ENCODE data around the gene BHLHE23.
"Not testable (repeated sequence)": the region's sequence is repeated elsewhere in the genome, so short reads cannot be mapped to it uniquely, and the experiment has no call there.

Gene BHLHE23

GRCh38 chr20:63041776-63042175, 35.0 kb upstream of the BHLHE23 start:
- no peak for TF ChIP-seq CTCF (IDR thresholded peaks at IDR 0.05; ENCODE audit: low read depth, low read length, missing control alignments)
- no peak overlapping the region for H3K27ac ChIP-seq
- H3K36me3 ChIP-seq (replicated peaks) = no peaks in the 10 kb centered on the region
- no peak for DNase-seq
- peaks cover 14% of the 10 kb centered on the region for H3K27me3 ChIP-seq (replicated peaks)
- H3K4me3 ChIP-seq (ENCODE audit: low read depth, low read length) = no peak overlapping the region
- in situ Hi-C loops (cut with HindIII; ENCODE audit: low pct_ligation_motif_present, low sequenced_read_pairs) = no loop called here

GRCh38 chr20:63037669-63038268, 31.0 kb upstream of the BHLHE23 start:
- Histone ChIP-seq H3K27me3 (replicated peaks) (peaks cover 26% of the 10 kb centered on the region), H3K36me3 (replicated peaks) (no peaks in the 10 kb centered on the region), H3K4me3 (ENCODE audit: low read depth, low read length) (no peak overlapping the region), H3K27ac (no peak overlapping the region)
- DNase-seq = no peak
- no peak for TF ChIP-seq CTCF (IDR thresholded peaks at IDR 0.05; ENCODE audit: low read depth, low read length, missing control alignments)
- in situ Hi-C loops (cut with HindIII; ENCODE audit: low pct_ligation_motif_present, low sequenced_read_pairs) = no loop called here

GRCh38 chr20:63036291-63036690, 29.5 kb upstream of the BHLHE23 start:
- Histone ChIP-seq H3K36me3 (replicated peaks) (no peaks in the 10 kb centered on the region), H3K27me3 (replicated peaks) (peaks cover 33% of the 10 kb centered on the region), H3K4me3 (ENCODE audit: low read depth, low read length) (no peak overlapping the region), H3K27ac (no peak overlapping the region)
- no peak for TF ChIP-seq CTCF (IDR thresholded peaks at IDR 0.05; ENCODE audit: low read depth, low read length, missing control alignments)
- DNase-seq = no peak
- in situ Hi-C loops (cut with HindIII; ENCODE audit: low pct_ligation_motif_present, low sequenced_read_pairs) = no loop called here

- no peak for TF ChIP-seq CTCF (IDR thresholded peaks at IDR 0.05; ENCODE audit: low read depth, low read length, missing control alignments)
- Histone ChIP-seq H3K4me3 (ENCODE audit: low read depth, low read length) (no peak overlapping the region), H3K27me3 (replicated peaks) (peaks cover 34% of the 10 kb centered on the region), H3K27ac (no peak overlapping the region), H3K36me3 (replicated peaks) (no peaks in the 10 kb centered on the region)
- DNase-seq = no peak
- in situ Hi-C loops (cut with HindIII; ENCODE audit: low pct_ligation_motif_present, low sequenced_read_pairs) = no loop called here
Measured at GRCh38 chr20:63035603-63036185, 28.9 kb upstream of the BHLHE23 start.

GRCh38 chr20:63034710-63035602, 28.2 kb upstream of the BHLHE23 start:
- H3K27ac ChIP-seq; DNase-seq; H3K36me3 ChIP-seq (replicated peaks); in situ Hi-C loops (cut with HindIII; ENCODE audit: low pct_ligation_motif_present, low sequenced_read_pairs); H3K4me3 ChIP-seq (ENCODE audit: low read depth, low read length): not testable (repeated sequence)
- peaks cover 40% of the 10 kb centered on the region for H3K27me3 ChIP-seq (replicated peaks)
